Ovary (tissue), 9 donors: Measurements from ENCODE around the gene C11orf54. TPM values are rescaled to one million over a fixed set of nuclear protein-coding genes. Genes with fewer than 3 reads are reported as not detected.
A peak's percentile ranks its signal among the peaks of the same experiment; 100 is the strongest.
"Not testable (repeated sequence)": the region's sequence is repeated elsewhere in the genome, so short reads cannot be mapped to it uniquely, and the experiment has no call there.

Source experiments
- DNase-seq, 5 donors: peaks; one replicate each; pipeline ENCODE4 v3.0.0-alpha.2; 2019 to 2020
- H3K27ac ChIP-seq, 2 donors: fragments of 200-600 bp; one replicate each; pipeline versions ENCODE4 v1.5.1 to v1.8.0; 2019 to 2022
- H3K27me3 ChIP-seq: fragments of 200-600 bp; one replicate; pipeline ENCODE4 v1.8.0; 2022
- H3K36me3 ChIP-seq: fragments of 200-600 bp; sonication (generic); one replicate; pipeline ENCODE4 v1.5.1; 2019
- H3K4me1 ChIP-seq: one replicate; pipeline ENCODE4 v1.8.1; 2013; ENCODE audit warnings: mild to moderate bottlenecking, moderate library complexity; ENCODE audit not compliant: insufficient read depth
- H3K4me3 ChIP-seq: fragments of 200-600 bp; sonication (generic); one replicate; pipeline ENCODE4 v1.5.1; 2017
- H3K9me3 ChIP-seq, 2 donors: fragments of 200-600 bp in 1 of 2; sonication (generic) in 1 of 2; one replicate each; pipeline versions ENCODE4 v1.5.1 to v1.8.1; 2013 to 2019; ENCODE audit warnings: mild to moderate bottlenecking in 1 of 2, moderate library complexity in 1 of 2
- EP300 ChIP-seq: sonication (generic); formaldehyde crosslinking; IDR thresholded peaks from one replicate; pipeline ENCODE4 v1.6.1; 2017; ENCODE audit warnings: antibody characterized with exemption
- POLR2A ChIP-seq: fragments of 450-650 bp; IDR thresholded peaks from one replicate; pipeline ENCODE4 v1.6.1; 2017; ENCODE audit warnings: antibody characterized with exemption, mild to moderate bottlenecking, moderate library complexity
- WGBS, 3 donors: extraction: QIAGEN DNeasy Blood & Tissue Kit in 1 of 3; methylation state at CpG; one replicate each; pipeline versions ENCODE4 v1.1.5 to v1.1.7; 2013 to 2017; 5-methylcytosine and 5-hydroxymethylcytosine counted together
- intact Hi-C, 4 donors: fragments of 100-400 bp; cut with DNase I; formaldehyde crosslinking; loops; one replicate each; pipeline versions ENCODE4 v1.11.0 to v1.15.1; 2022 to 2023
- polyA plus RNA-seq, 2 donors: library from polyadenylated mRNA; stranded (reverse); fragments of 200-250 nt in 1 of 2; fragments of 350-450 nt in 1 of 2; fragmentation: Illumina TruSeq in 1 of 2; extraction: RNeasy Lipid Tissue Mini Kit (QIAGEN cat#74804) in 1 of 2; gene quantifications; one replicate each; pipeline ENCODE4 v1.2.3, GENCODE V29; 2013 to 2014
- total RNA-seq, 7 donors: library from RNA; depleted of rRNA in 2 of 7; stranded (reverse); fragments of >200 nt in 2 of 7; fragmentation: NEBNext Ultra II Directional in 3 of 7; extraction: Animal tissue kit (Norgen Biotek cat#: 25700) in 3 of 7; gene quantifications; one replicate each; pipeline versions ENCODE4 v1.1.0 to v1.2.4, GENCODE V29; 2016 to 2023
- TF ChIP-seq, protein P1 (sequence below), 3 donors: fragments of 450-650 bp in 2 of 3; fragments of 200-600 bp in 1 of 3; IDR thresholded peaks; one replicate each; pipeline versions ENCODE4 v1.5.1 to v1.8.0; 2016 to 2022; ENCODE audit warnings: antibody characterized with exemption in 3 of 3, mild to moderate bottlenecking in 1 of 3
- donor health status: DM: no; HTN: no; CAD: no; lungs with moderate emphysema.
- donor health status: DM: no; HTN: no; CAD: no.
- donor health status: Bipolar disorder and iron deficiency.
- donor health status: DM: yes; HTN: yes; CAD: no.
- donor health status: DM: no; HTN: no; CAD: no.
- donor health status: DM: yes; HTN: yes; CAD: no.

The C11orf54 gene
- total and polyA plus RNA-seq, 9 donors, result 22.8 to 48.0 (median 36.0) TPM

DNA sequence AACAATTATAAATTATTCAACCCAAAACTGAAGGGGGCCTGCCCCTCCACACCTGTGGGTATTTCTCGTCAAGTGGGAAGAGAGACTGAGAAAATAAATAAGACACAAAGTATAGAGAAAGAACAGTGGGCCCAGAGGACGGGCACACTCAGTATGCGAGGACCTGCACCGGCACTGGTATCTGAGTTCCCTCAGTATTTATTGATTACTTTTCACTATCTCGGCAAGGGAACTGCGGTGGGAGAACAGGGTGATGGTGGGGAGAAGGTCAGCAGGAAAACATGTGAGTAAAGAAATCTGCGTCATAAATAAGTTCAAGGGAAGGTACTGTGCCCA lies 3.2 kb downstream of the C11orf54 start:
- Histone ChIP-seq H3K27me3 (no peaks in the 10 kb centered on the region), H3K36me3 (no peaks in the 10 kb centered on the region), H3K4me1 (no peaks in the 10 kb centered on the region), H3K27ac (peak overlapping the region in 1 of 2 donors; percentile 55), H3K4me3 (no peak overlapping the region), H3K9me3 (no peaks in the 10 kb centered on the region)
- no peak for DNase-seq
- WGBS, 3 donors, result 24 to 52% (median 25%) methylated on average over 7 of the region's 7 CpGs
- TF ChIP-seq, protein P1, sequence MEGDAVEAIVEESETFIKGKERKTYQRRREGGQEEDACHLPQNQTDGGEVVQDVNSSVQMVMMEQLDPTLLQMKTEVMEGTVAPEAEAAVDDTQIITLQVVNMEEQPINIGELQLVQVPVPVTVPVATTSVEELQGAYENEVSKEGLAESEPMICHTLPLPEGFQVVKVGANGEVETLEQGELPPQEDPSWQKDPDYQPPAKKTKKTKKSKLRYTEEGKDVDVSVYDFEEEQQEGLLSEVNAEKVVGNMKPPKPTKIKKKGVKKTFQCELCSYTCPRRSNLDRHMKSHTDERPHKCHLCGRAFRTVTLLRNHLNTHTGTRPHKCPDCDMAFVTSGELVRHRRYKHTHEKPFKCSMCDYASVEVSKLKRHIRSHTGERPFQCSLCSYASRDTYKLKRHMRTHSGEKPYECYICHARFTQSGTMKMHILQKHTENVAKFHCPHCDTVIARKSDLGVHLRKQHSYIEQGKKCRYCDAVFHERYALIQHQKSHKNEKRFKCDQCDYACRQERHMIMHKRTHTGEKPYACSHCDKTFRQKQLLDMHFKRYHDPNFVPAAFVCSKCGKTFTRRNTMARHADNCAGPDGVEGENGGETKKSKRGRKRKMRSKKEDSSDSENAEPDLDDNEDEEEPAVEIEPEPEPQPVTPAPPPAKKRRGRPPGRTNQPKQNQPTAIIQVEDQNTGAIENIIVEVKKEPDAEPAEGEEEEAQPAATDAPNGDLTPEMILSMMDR (IDR thresholded peaks at IDR 0.05), result no peak
- TF ChIP-seq POLR2A, result no peak
- no peak for TF ChIP-seq EP300
- intact Hi-C loops, result loop anchor here in 3 of 4 donors (5.0 kb wide), 1 partner anchor 38 kb away; the partner anchor contains the start of gene MED17 (in 3 of the 3)

GRCh38 chr11:93745005-93745755 lies 3.7 kb downstream of the C11orf54 start:
- intact Hi-C loops, H3K4me1 ChIP-seq, H3K27me3 ChIP-seq, H3K9me3 ChIP-seq, H3K4me3 ChIP-seq, H3K36me3 ChIP-seq: not testable (repeated sequence)
- whole genome bisulfite sequencing, 3 donors, result 18 to 35% (median 19%) methylated on average over 12 of the region's 12 CpGs
- H3K27ac ChIP-seq, result peak overlapping the region in 1 of 2 donors; percentile 55
- DNase-seq, result peak in 3 of 5 donors; percentile 15 to 24 (median 24)

GRCh38 chr11:93746101-93746500 lies 4.6 kb downstream of the C11orf54 start:
- Histone ChIP-seq H3K27me3 (no peaks in the 10 kb centered on the region), H3K4me3 (no peak overlapping the region), H3K27ac (no peak overlapping the region), H3K4me1 (no peaks in the 10 kb centered on the region), H3K9me3 (no peaks in the 10 kb centered on the region), H3K36me3 (no peaks in the 10 kb centered on the region)
- DNase-seq, result no peak
- WGBS, 3 donors, result 34 to 72% (median 46%) methylated on average over 2 of the region's 2 CpGs
- intact Hi-C loops, result no loop called here
- TF ChIP-seq, protein P1 (IDR thresholded peaks at IDR 0.05), result no peak
- TF ChIP-seq EP300 (no peak), POLR2A (no peak)

DNA sequence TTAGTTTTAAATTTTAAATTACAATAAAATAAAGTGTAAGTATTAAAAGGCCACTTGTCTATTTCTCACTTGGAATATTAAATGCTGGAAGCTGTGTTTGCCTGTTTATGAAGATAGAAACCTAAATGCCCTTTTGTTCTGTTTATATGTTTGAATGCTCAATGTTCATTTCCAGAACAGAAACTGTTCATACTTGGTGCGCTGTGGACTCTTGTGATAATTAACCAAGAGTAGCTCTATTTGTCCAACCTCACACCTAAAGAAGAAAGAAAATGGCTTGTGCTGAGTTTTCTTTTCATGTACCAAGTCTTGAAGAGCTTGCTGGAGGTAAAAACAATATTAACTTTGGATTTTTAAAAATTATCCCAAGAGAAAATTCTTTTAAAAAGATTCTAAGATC lies 5.7 kb downstream of the C11orf54 start:
- no peak for DNase-seq
- Histone ChIP-seq H3K27ac (no peak overlapping the region), H3K9me3 (no peaks in the 10 kb centered on the region), H3K4me1 (no peaks in the 10 kb centered on the region), H3K27me3 (no peaks in the 10 kb centered on the region), H3K4me3 (no peak overlapping the region), H3K36me3 (no peaks in the 10 kb centered on the region)
- 83 to 91% (median 91%) methylated on average over 1 of the region's 1 CpG for WGBS, 3 donors
- intact Hi-C loops, result no loop called here
- no peak for TF ChIP-seq EP300

- Histone ChIP-seq H3K36me3 (no peaks in the 10 kb centered on the region), H3K27me3 (no peaks in the 10 kb centered on the region), H3K4me3 (no peak overlapping the region), H3K9me3 (no peaks in the 10 kb centered on the region), H3K4me1 (no peaks in the 10 kb centered on the region), H3K27ac (no peak overlapping the region)
- DNase-seq, result no peak
- WGBS, 3 donors, result 30 to 52% (median 44%) methylated on average over 1 of the region's 1 CpG
- intact Hi-C loops, result no loop called here
- TF ChIP-seq, protein P1 (IDR thresholded peaks at IDR 0.05), result no peak
- TF ChIP-seq POLR2A, result no peak
- TF ChIP-seq EP300, result no peak
These were observed 9.5 kb downstream of the C11orf54 start for GRCh38 chr11:93751001-93751400.
